Measurements from ENCODE around the gene PRMT1. TPM values are rescaled to one million over a fixed set of nuclear protein-coding genes. Genes with fewer than 3 reads are reported as not detected.
A peak's percentile ranks its signal among the peaks of the same experiment; 100 is the strongest.

Gene PRMT1
- total RNA-seq, 4 donors from 2014 or later = 46.9 to 185 (median 80.0) TPM

- Histone ChIP-seq H3K27me3 (no peaks in the 10 kb centered on the region), H3K4me3 (no peak overlapping the region), H3K4me1 (peaks cover 0 to 17% (median 12%) of the 10 kb centered on the region in 4 donors), H3K36me3 (no peaks in the 10 kb centered on the region), H3K9me3 (no peaks in the 10 kb centered on the region), H3K27ac (no peak overlapping the region)
- TF ChIP-seq CTCF (IDR thresholded peaks at IDR 0.05) (no peak), POLR2A (IDR thresholded peaks at IDR 0.05) (no peak)
- DNase-seq = no peak
These were observed 7.6 kb upstream of the PRMT1 start for GRCh38 chr19:49669516-49669915.

GRCh38 chr19:49672131-49672919 lies 4.7 kb upstream of the PRMT1 start:
- peak; percentile 28 to 46 for TF ChIP-seq POLR2A (IDR thresholded peaks at IDR 0.05)
- TF ChIP-seq CTCF (IDR thresholded peaks at IDR 0.05) = peak; percentile 76 to 92 (median 88)
- peak overlapping the region; percentile 24 to 73 (median 44) for H3K27ac ChIP-seq

GRCh38 chr19:49676136-49676783 lies 811 bp upstream of the PRMT1 start:
- Histone ChIP-seq H3K36me3 (peaks cover 0 to 5% (median 0%) of the 10 kb centered on the region in 3 donors), H3K9me3 (no peaks in the 10 kb centered on the region), H3K4me3 (peak overlapping the region; percentile 38 to 80 (median 56)), H3K27ac (peak overlapping the region; percentile 85 to 94 (median 86)), H3K4me1 (peaks cover 0 to 46% (median 21%) of the 10 kb centered on the region in 4 donors), H3K27me3 (no peaks in the 10 kb centered on the region)
- TF ChIP-seq CTCF (IDR thresholded peaks at IDR 0.05) (no peak), POLR2A (IDR thresholded peaks at IDR 0.05) (peak in 1 of 2 donors; percentile 66)
- DNase-seq = peak; percentile 81 to 93 (median 89)

More at GRCh38 chr19:49672131-49672919, 4.7 kb upstream of the PRMT1 start:
- peak; percentile 68 to 90 (median 87) for DNase-seq
- Histone ChIP-seq H3K4me1 (peaks cover 0 to 12% (median 4%) of the 10 kb centered on the region in 4 donors), H3K4me3 (peak overlapping the region in 2 of 4 donors; percentile 26 to 43), H3K9me3 (no peaks in the 10 kb centered on the region), H3K27me3 (no peaks in the 10 kb centered on the region), H3K36me3 (no peaks in the 10 kb centered on the region)

- Histone ChIP-seq H3K27me3 (no peaks in the 10 kb centered on the region), H3K9me3 (no peaks in the 10 kb centered on the region), H3K27ac (peak overlapping the region; percentile 85 to 94 (median 86)), H3K4me1 (peaks cover 0 to 44% (median 21%) of the 10 kb centered on the region in 4 donors), H3K4me3 (peak overlapping the region; percentile 63 to 80 (median 71)), H3K36me3 (peaks cover 0 to 8% (median 0%) of the 10 kb centered on the region in 3 donors)
- DNase-seq = peak; percentile 100
- TF ChIP-seq CTCF (IDR thresholded peaks at IDR 0.05) (no peak), POLR2A (IDR thresholded peaks at IDR 0.05) (no peak)
These were observed 264 bp upstream of the PRMT1 start for GRCh38 chr19:49676784-49677230.

- H3K27ac ChIP-seq = peak overlapping the region; percentile 82 to 94 (median 86)
- no peaks in the 10 kb centered on the region for H3K27me3 ChIP-seq
- H3K36me3 ChIP-seq = peaks cover 0 to 20% (median 0%) of the 10 kb centered on the region in 3 donors
- no peaks in the 10 kb centered on the region for H3K9me3 ChIP-seq
- TF ChIP-seq POLR2A (IDR thresholded peaks at IDR 0.05) (no peak), CTCF (IDR thresholded peaks at IDR 0.05) (peak; percentile 56 to 79 (median 60))
- DNase-seq = peak; percentile 75 to 93 (median 90)
- H3K4me1 ChIP-seq = peaks cover 0 to 40% (median 17%) of the 10 kb centered on the region in 4 donors
- H3K4me3 ChIP-seq = peak overlapping the region; percentile 63 to 80 (median 71)
These were observed 1.0 kb downstream of the PRMT1 start for GRCh38 chr19:49677901-49678674.

Measured in Peyer's patch (tissue), 4 donors.